A673 (cell line): ENCODE measurements around the gene TDRKH. TPM values are rescaled to one million over a fixed set of nuclear protein-coding genes. Genes with fewer than 3 reads are reported as not detected.

Experiments
- BruUV-seq: library from RNA; stranded (reverse); fragments of 400-500 nt; replicated peaks from 2 replicates; lab custom pipeline; 2021; lab: Mats Ljungman, UMichigan
- CTCF ChIA-PET: fragments of 300-600 bp; sonication (Branson Sonifier 250); formaldehyde crosslinking; loops from one replicate; lab custom pipeline; 2022; ENCODE audit warnings: antibody characterized with exemption; lab: Charles Lee
- POLR2A ChIA-PET: fragments of 300-600 bp; sonication (Branson Sonifier 250); formaldehyde crosslinking; loops from one replicate; lab custom pipeline; 2022; ENCODE audit warnings: antibody characterized with exemption; ENCODE audit not compliant: low non-redundant PET; lab: Charles Lee
- DNase-seq: peaks from one replicate; pipeline ENCODE4 v3.0.0-alpha.2; 2015; ENCODE audit warnings: low spot score
- H3K27ac ChIP-seq: fragments of 200-600 bp; sonication (generic); 2 replicates; pipeline ENCODE4 v1.5.1; 2016; ENCODE audit warnings: mixed run types, low read depth, mild to moderate bottlenecking, mixed read lengths, antibody characterized with exemption, low read length; ENCODE audit not compliant: poor library complexity, severe bottlenecking
- H3K27me3 ChIP-seq: fragments of 200-600 bp; sonication (generic); replicated peaks from 2 replicates; pipeline ENCODE4 v1.6.1; 2017; ENCODE audit warnings: mixed run types, low read depth, mild to moderate bottlenecking, mixed read lengths, antibody characterized with exemption, low read length; ENCODE audit not compliant: insufficient read depth, poor library complexity
- H3K36me3 ChIP-seq: fragments of 200-600 bp; sonication (generic); 2 replicates; pipeline ENCODE4 v1.6.1; 2016; ENCODE audit warnings: mixed run types, mild to moderate bottlenecking, mixed read lengths, antibody characterized with exemption, low read length; ENCODE audit not compliant: insufficient read depth, poor library complexity, severe bottlenecking
- H3K4me1 ChIP-seq: fragments of 200-600 bp; sonication (generic); 2 replicates; pipeline ENCODE4 v1.6.1; 2017; ENCODE audit warnings: mixed run types, mild to moderate bottlenecking, mixed read lengths, antibody characterized with exemption, low read length; ENCODE audit not compliant: insufficient read depth, poor library complexity, severe bottlenecking
- H3K4me3 ChIP-seq: fragments of 200-600 bp; sonication (generic); 2 replicates; pipeline ENCODE4 v1.5.1; 2016; ENCODE audit warnings: low read depth, mixed run types, mild to moderate bottlenecking, mixed read lengths, low read length; ENCODE audit not compliant: poor library complexity, severe bottlenecking
- H3K9me3 ChIP-seq: fragments of 200-600 bp; sonication (generic); 2 replicates; pipeline ENCODE4 v1.6.1; 2016; ENCODE audit warnings: mixed run types, low read depth, mild to moderate bottlenecking, mixed read lengths, antibody characterized with exemption, low read length; ENCODE audit not compliant: poor library complexity, severe bottlenecking
- EZH2 ChIP-seq: fragments of 200-600 bp; sonication (generic); IDR thresholded peaks from 2 replicates; pipeline ENCODE4 v1.6.1; 2017; ENCODE audit warnings: borderline replicate concordance, low read depth, mild to moderate bottlenecking, mixed read lengths, antibody characterized with exemption, low read length; ENCODE audit not compliant: poor library complexity, severe bottlenecking
- intact Hi-C: fragments of 100-400 bp; cut with micrococcal nuclease; formaldehyde crosslinking; loops from one replicate; pipeline ENCODE4 v1.10.0; 2022; ENCODE audit not compliant: unreplicated experiment
- total RNA-seq: library from RNA; stranded (reverse); gene quantifications from 2 replicates; pipeline ENCODE4 v1.2.3, GENCODE V29; 2021
- TF ChIP-seq, protein P1 (sequence below): fragments of 300-800, 200-600 bp; sonication (generic); conservative IDR thresholded peaks from 2 replicates; pipeline ENCODE4 v1.5.1; 2017; ENCODE audit warnings: low read depth, mild to moderate bottlenecking, antibody characterized with exemption, low read length, moderate library complexity, mixed read lengths

TDRKH gene
- total RNA-seq, 1 experiment from 2014 or later, result 2.1 TPM

DNA sequence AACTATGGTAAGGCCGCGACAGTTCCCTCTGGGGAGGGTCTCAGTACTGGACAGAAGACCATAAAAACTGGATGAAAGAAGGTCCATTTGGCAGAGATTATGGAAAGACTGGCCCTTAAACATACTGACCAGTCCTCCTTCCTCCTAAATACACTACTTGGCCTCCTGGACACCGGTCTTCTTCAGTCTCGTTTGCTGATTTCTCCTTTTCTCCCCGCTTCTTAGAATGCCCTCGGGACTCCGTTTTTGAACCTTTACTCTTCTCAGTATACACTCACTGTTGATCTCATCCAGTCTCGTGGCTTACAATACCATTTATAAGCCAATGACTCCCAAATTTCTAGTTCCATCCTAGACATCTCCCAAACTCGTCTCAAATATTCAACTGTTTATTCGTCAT, 26.3 kb downstream of the TDRKH start:
- no peak for TF ChIP-seq EZH2
- TF ChIP-seq, protein P1, sequence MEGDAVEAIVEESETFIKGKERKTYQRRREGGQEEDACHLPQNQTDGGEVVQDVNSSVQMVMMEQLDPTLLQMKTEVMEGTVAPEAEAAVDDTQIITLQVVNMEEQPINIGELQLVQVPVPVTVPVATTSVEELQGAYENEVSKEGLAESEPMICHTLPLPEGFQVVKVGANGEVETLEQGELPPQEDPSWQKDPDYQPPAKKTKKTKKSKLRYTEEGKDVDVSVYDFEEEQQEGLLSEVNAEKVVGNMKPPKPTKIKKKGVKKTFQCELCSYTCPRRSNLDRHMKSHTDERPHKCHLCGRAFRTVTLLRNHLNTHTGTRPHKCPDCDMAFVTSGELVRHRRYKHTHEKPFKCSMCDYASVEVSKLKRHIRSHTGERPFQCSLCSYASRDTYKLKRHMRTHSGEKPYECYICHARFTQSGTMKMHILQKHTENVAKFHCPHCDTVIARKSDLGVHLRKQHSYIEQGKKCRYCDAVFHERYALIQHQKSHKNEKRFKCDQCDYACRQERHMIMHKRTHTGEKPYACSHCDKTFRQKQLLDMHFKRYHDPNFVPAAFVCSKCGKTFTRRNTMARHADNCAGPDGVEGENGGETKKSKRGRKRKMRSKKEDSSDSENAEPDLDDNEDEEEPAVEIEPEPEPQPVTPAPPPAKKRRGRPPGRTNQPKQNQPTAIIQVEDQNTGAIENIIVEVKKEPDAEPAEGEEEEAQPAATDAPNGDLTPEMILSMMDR, result no peak
- BruUV-seq, result no TSS peak
- peak overlapping the region; percentile 80 for H3K4me3 ChIP-seq
- no peaks in the 10 kb centered on the region for H3K9me3 ChIP-seq
- DNase-seq, result no peak
- ChIA-PET POLR2A (no interaction called here), CTCF (no interaction called here)
- peak overlapping the region; percentile 86 for H3K27ac ChIP-seq
- H3K36me3 ChIP-seq, result peaks cover 30% of the 10 kb centered on the region
- peaks cover 10% of the 10 kb centered on the region for H3K4me1 ChIP-seq
- H3K27me3 ChIP-seq, result no peaks in the 10 kb centered on the region
- intact Hi-C loops, result no loop called here

DNA sequence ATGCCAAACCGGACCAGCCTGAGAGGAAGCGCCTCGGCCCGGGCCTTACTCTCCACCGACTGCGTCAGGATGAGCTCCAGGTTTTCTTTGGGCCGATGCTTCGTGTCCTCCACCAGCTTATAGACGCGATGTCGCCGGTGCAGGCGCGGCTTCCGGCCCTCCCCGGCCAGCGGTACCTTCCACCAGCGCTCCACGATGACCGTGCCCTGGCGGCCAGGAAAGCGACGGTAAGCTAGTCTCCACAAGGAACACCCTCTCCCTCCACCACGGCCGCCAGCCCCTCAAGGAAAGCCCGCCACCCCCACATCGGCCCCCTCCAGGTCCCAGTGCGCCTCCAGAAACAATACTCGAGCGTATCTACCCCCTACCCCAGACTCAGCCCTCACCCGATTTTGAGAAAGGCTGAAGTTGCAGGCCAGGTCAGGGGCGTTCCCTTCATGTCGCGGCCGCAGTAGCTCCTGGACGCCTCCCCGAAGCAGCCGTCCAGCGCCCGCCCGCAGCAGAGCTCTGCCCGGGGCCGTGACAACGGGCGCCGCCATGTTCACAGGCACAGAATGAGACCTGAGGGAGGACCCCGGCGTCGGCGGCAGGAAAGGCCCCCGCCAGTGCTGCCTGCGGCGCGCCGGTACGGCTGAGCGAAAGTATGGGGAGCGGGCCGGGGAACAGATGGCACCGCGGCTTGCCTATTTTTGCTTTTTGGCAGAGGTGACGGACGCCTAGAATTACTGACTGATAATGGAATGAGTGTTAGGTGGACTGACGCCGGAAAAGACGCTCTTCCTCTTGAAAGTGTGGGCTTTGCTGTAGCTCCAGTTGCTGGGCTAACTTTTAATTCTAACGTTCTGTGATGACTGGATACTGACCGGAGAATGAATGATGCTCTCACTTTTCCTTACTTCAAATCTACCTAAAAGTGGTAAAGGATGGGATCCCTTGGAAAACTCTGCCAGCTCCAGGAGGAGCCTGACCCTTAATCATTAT, 27.1 kb downstream of the TDRKH start, which contains the start of gene MRPL9:
TSS of gene MRPL9 (minus strand) at position 556 of the 981 bp plus-strand sequence. CDS start at position 539, 17 bp downstream.
- peak within 1 kb of the TSS; percentile 80 for H3K4me3 ChIP-seq
- no peaks in the 10 kb centered on the region for H3K9me3 ChIP-seq
- TF ChIP-seq EZH2, result no peak
- TF ChIP-seq, protein P1, result no peak
- ChIA-PET CTCF (no interaction called here), POLR2A (interaction anchor here (0.6 kb wide), 1 partner anchor 10 kb away, joined by 3 read pairs; no protein-coding TSS in a partner anchor)
- H3K4me1 ChIP-seq, result peaks cover 10% of the 10 kb centered on the region
- DNase-seq, result peak; percentile 91
- H3K36me3 ChIP-seq, result peaks cover 34% of the 10 kb centered on the region
- intact Hi-C loops, result no loop called here
- H3K27ac ChIP-seq, result peak within 1 kb of the TSS; percentile 86
- H3K27me3 ChIP-seq, result no peaks in the 10 kb centered on the region
- BruUV-seq, result TSS peak; percentile 98

DNA sequence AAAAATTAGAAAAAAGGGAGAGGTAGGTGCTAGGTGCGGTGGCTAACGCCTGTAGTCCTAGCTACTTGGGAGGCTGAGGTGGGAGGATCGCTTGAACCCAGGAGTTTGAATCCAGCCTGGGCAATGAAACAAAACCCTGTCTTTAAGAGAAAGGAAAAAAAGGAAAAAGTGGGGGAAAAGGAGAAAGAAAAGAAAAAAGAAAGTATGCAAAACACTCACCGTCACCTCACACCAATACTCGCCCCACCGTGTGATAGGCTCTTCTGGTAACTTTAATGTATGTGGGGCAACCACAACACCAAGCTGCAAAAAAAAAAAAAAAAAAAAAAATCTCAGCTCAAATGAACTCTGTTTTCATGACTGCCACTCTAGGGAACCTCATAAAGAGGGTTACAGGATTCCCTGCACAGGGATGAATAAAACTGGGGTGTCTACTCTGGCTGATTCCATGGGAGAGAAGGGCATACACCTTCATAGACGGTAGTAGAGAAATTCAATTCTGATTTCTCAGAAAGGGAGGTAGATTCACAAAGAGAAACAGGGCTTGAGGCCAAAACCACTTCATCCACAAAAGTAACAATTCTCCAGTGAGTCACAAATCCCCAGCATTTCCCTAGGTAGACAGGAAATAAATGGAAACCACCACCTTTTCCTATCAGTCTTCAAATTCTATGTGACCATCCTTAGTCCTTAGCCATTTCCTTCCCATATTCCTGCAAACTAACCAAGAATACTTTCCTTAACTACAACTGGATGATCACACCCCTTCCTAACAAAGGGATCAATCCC, 29.5 kb downstream of the TDRKH start:
- H3K4me1 ChIP-seq, result peaks cover 10% of the 10 kb centered on the region
- intact Hi-C loops, result no loop called here
- H3K36me3 ChIP-seq, result peaks cover 38% of the 10 kb centered on the region
- no peaks in the 10 kb centered on the region for H3K27me3 ChIP-seq
- no peak for DNase-seq
- TF ChIP-seq, protein P1, result no peak
- TF ChIP-seq EZH2, result no peak
- ChIA-PET CTCF (no interaction called here), POLR2A (no interaction called here)
- no TSS peak for BruUV-seq
- no peak overlapping the region for H3K27ac ChIP-seq
- no peaks in the 10 kb centered on the region for H3K9me3 ChIP-seq
- H3K4me3 ChIP-seq, result no peak overlapping the region
